ENCODE measurements around the gene EEPD1. TPM values are rescaled to one million over a fixed set of nuclear protein-coding genes. Genes with fewer than 3 reads are reported as not detected.

EEPD1 gene
- polyA plus RNA-seq, 1 of the 3 experiments (the other 2 are of a cell fraction): 5.0 TPM

GRCh38 chr7:36180121-36180520, 27.1 kb downstream of the EEPD1 start:
- ChIA-PET POLR2A (interaction anchor here (1.0 kb wide), 1 partner anchor 23 kb away, joined by 3 read pairs; no protein-coding TSS in a partner anchor), CTCF (interaction anchor here (1.0 to 2.3 kb wide), 7 partner anchors 13 to 195 kb away, joined by 3 to 6 read pairs (median 3); no protein-coding TSS in a partner anchor)
- Histone ChIP-seq H3K36me3 (replicated peaks in 1 of 2; ENCODE audit: control insufficient read depth in 1 of 2, insufficient read depth in 2 of 2, low read length in 1 of 2) (no peaks in the 10 kb centered on the region), H3K9ac (no peak overlapping the region), H2AFZ (ENCODE audit: low read depth) (no peak overlapping the region), H3F3A (replicated peaks; ENCODE audit: insufficient read depth) (no peaks in the 10 kb centered on the region), H3K4me2 (no peak overlapping the region), H3K4me3 (ENCODE audit: low read depth in 2 of 2, low read length in 1 of 2) (no peak overlapping the region), H4K20me1 (ENCODE audit: insufficient read depth) (no peaks in the 10 kb centered on the region), H3K4me1 (ENCODE audit: control insufficient read depth in 1 of 2, insufficient read depth in 2 of 2, low read depth in 1 of 2, low read length in 1 of 2) (peaks cover 0 to 17% of the 10 kb centered on the region in 2 experiments; a peak in 1 of 4 replicates), H3K9me3 (no peaks in the 10 kb centered on the region), H3K27me3 (ENCODE audit: insufficient read depth) (no peaks in the 10 kb centered on the region), H3K27ac (ENCODE audit: low read depth in 2 of 2, low read length in 1 of 2) (no peak overlapping the region), H3K9me2 (no peaks in the 10 kb centered on the region), H3K79me2 (ENCODE audit: insufficient read depth) (no peaks in the 10 kb centered on the region)
- TF ChIP-seq FOXM1 (IDR thresholded peaks at IDR 0.05; ENCODE audit: low read depth) (no peak), RCOR1 (IDR thresholded peaks at IDR 0.05; ENCODE audit: low read length) (no peak), RXRA (IDR thresholded peaks at IDR 0.05; ENCODE audit: borderline replicate concordance, low read depth) (no peak), GABPA (IDR thresholded peaks at IDR 0.05; ENCODE audit: low read depth) (no peak), NFIC (IDR thresholded peaks at IDR 0.05; ENCODE audit: borderline replicate concordance) (no peak), USF2 (IDR thresholded peaks at IDR 0.05; ENCODE audit: borderline replicate concordance, low read depth, low read length) (no peak), ELF1 (IDR thresholded peaks at IDR 0.05) (no peak), PBX3 (IDR thresholded peaks at IDR 0.05) (no peak), RAD21 (IDR thresholded peaks at IDR 0.05; ENCODE audit: low read length) (no peak), CHD2 (IDR thresholded peaks at IDR 0.05; ENCODE audit: low read length, partially characterized antibody) (no peak), YY1 (IDR thresholded peaks at IDR 0.05; ENCODE audit: low read depth) (no peak), RFX5 (IDR thresholded peaks at IDR 0.05; ENCODE audit: low read length) (no peak), IRF3 (IDR thresholded peaks at IDR 0.05; ENCODE audit: low read depth, low read length) (no peak), SMC3 (IDR thresholded peaks at IDR 0.05; ENCODE audit: low read depth, low read length) (no peak)
- peak; percentile 60 for DNase-seq
- 78% methylated on average over 5 of the region's 5 CpGs for WGBS (ENCODE audit: low lambda C conversion rate)

- no peak overlapping the region for H3K4me2 ChIP-seq
- H3K27me3 ChIP-seq (ENCODE audit: insufficient read depth): no peaks in the 10 kb centered on the region
- no peak overlapping the region for H2AFZ ChIP-seq (ENCODE audit: low read depth)
- no peaks in the 10 kb centered on the region for H3F3A ChIP-seq (replicated peaks; ENCODE audit: insufficient read depth)
- ChIA-PET CTCF (no interaction called here), POLR2A (no interaction called here)
- no peak for DNase-seq
- H3K4me3 ChIP-seq (ENCODE audit: low read depth in 2 of 2, low read length in 1 of 2): no peak overlapping the region
- no peak overlapping the region for H3K9ac ChIP-seq
- H3K79me2 ChIP-seq (ENCODE audit: insufficient read depth): no peaks in the 10 kb centered on the region
- no peak overlapping the region for H3K27ac ChIP-seq (ENCODE audit: low read depth in 2 of 2, low read length in 1 of 2)
- H3K9me2 ChIP-seq: no peaks in the 10 kb centered on the region
- no peaks in the 10 kb centered on the region for H3K36me3 ChIP-seq (replicated peaks in 1 of 2; ENCODE audit: control insufficient read depth in 1 of 2, insufficient read depth in 2 of 2, low read length in 1 of 2)
- no peaks in the 10 kb centered on the region for H3K9me3 ChIP-seq
- 88% methylated on average over 4 of the region's 4 CpGs for WGBS (ENCODE audit: low lambda C conversion rate)
- peaks cover 0 to 17% of the 10 kb centered on the region in 2 experiments; a peak in 1 of 4 replicates for H3K4me1 ChIP-seq (ENCODE audit: control insufficient read depth in 1 of 2, insufficient read depth in 2 of 2, low read depth in 1 of 2, low read length in 1 of 2)
- H4K20me1 ChIP-seq (ENCODE audit: insufficient read depth): no peaks in the 10 kb centered on the region
- TF ChIP-seq USF1 (IDR thresholded peaks at IDR 0.05; ENCODE audit: borderline replicate concordance, low read depth) (no peak), EP300 (IDR thresholded peaks at IDR 0.05; ENCODE audit: borderline replicate concordance in 1 of 2, low read depth in 1 of 2, low read length in 1 of 2) (no peak), TCF12 (IDR thresholded peaks at IDR 0.05) (no peak), USF2 (IDR thresholded peaks at IDR 0.05; ENCODE audit: borderline replicate concordance, low read depth, low read length) (no peak), EZH2phosphoT487 (IDR thresholded peaks at IDR 0.05; ENCODE audit: borderline replicate concordance, low read depth) (no peak), GABPA (IDR thresholded peaks at IDR 0.05; ENCODE audit: low read depth) (no peak), NRF1 (IDR thresholded peaks at IDR 0.05; ENCODE audit: low read depth, low read length) (no peak), TEAD4 (IDR thresholded peaks at IDR 0.05; ENCODE audit: borderline replicate concordance, insufficient read depth) (no peak), RXRA (IDR thresholded peaks at IDR 0.05; ENCODE audit: borderline replicate concordance, low read depth) (no peak), SIN3A (IDR thresholded peaks at IDR 0.05; ENCODE audit: borderline replicate concordance, low read depth, low read length) (no peak), MAX (IDR thresholded peaks at IDR 0.05; ENCODE audit: low read depth) (no peak)
These were observed 28.6 kb downstream of the EEPD1 start for GRCh38 chr7:36181668-36182067.

Data from SK-N-SH (cell line).